MM.1S (cell line): ENCODE data around the gene ASPN.

Experiments
- DNase-seq: peaks from one replicate; pipeline ENCODE4 v3.0.0-alpha.2; 2015
- H2AFZ ChIP-seq: fragments of 300-600 bp; sonication (generic); 2 replicates; pipeline ENCODE4 v1.6.0; 2016; ENCODE audit warnings: antibody characterized with exemption, low read length
- H3F3A ChIP-seq: fragments of 300-600 bp; sonication (generic); 2 replicates; pipeline ENCODE4 v1.6.1; 2016; ENCODE audit warnings: mild to moderate bottlenecking, antibody characterized with exemption, low read length, moderate library complexity, mixed read lengths; ENCODE audit not compliant: insufficient read depth
- H3K27ac ChIP-seq: fragments of 300-600 bp; sonication (generic); 2 replicates; pipeline ENCODE4 v1.5.1; 2016; ENCODE audit warnings: mild to moderate bottlenecking, low read length
- H3K27me3 ChIP-seq: fragments of 300-600 bp; sonication (generic); replicated peaks from 2 replicates; pipeline ENCODE4 v1.6.0; 2016; ENCODE audit warnings: low read length; ENCODE audit not compliant: insufficient read depth
- H3K36me3 ChIP-seq: fragments of 300-600 bp; sonication (generic); replicated peaks from 2 replicates; pipeline ENCODE4 v1.6.1; 2016; ENCODE audit warnings: mild to moderate bottlenecking, low read length, mixed read lengths; ENCODE audit not compliant: insufficient read depth
- H3K4me1 ChIP-seq: fragments of 300-600 bp; sonication (generic); 2 replicates; pipeline ENCODE4 v1.6.1; 2016; ENCODE audit warnings: low read length, mixed read lengths
- H3K4me2 ChIP-seq: fragments of 300-600 bp; sonication (generic); 2 replicates; pipeline ENCODE4 v1.6.0; 2016; ENCODE audit warnings: low read depth, low read length
- H3K4me3 ChIP-seq: fragments of 300-600 bp; sonication (generic); 2 replicates; pipeline ENCODE4 v1.5.1; 2016; ENCODE audit warnings: low read length, mixed read lengths
- H3K79me2 ChIP-seq: fragments of 300-600 bp; sonication (generic); 2 replicates; pipeline ENCODE4 v1.6.1; 2016; ENCODE audit warnings: mixed run types, low read length, mixed read lengths
- H3K9ac ChIP-seq: fragments of 300-600 bp; sonication (generic); 2 replicates; pipeline ENCODE4 v1.6.1; 2016; ENCODE audit warnings: low read length, mixed read lengths
- H3K9me2 ChIP-seq: fragments of 300-600 bp; sonication (generic); replicated peaks from 2 replicates; pipeline ENCODE4 v1.6.1; 2016; ENCODE audit warnings: mild to moderate bottlenecking, low read length, mixed read lengths; ENCODE audit not compliant: insufficient read depth
- H3K9me3 ChIP-seq: fragments of 300-600 bp; sonication (generic); replicated peaks from 2 replicates; pipeline ENCODE4 v1.6.1; 2016; ENCODE audit warnings: mild to moderate bottlenecking, low read length, mixed read lengths; ENCODE audit not compliant: insufficient read depth
- H4K20me1 ChIP-seq: fragments of 300-600 bp; sonication (generic); 2 replicates; pipeline ENCODE4 v1.6.1; 2016; ENCODE audit warnings: mild to moderate bottlenecking, low read length, moderate library complexity, mixed read lengths; ENCODE audit not compliant: insufficient read depth
- CTCF ChIP-seq: fragments of 300-600 bp; sonication (generic); IDR thresholded peaks from 2 replicates; pipeline ENCODE4 v1.5.1; 2016; ENCODE audit warnings: antibody characterized with exemption, low read length, mixed read lengths
- EZH2 ChIP-seq: fragments of 300-600 bp; sonication (generic); optimal IDR thresholded peaks from 2 replicates; pipeline ENCODE3; 2017; ENCODE audit warnings: low read depth, mild to moderate bottlenecking, antibody characterized with exemption, low read length, mixed read lengths
- EZH2phosphoT487 ChIP-seq: fragments of 300-600 bp; sonication (generic); IDR thresholded peaks from 2 replicates; pipeline ENCODE4 v1.6.1; 2018; ENCODE audit warnings: antibody characterized with exemption, low read length

Gene ASPN

GRCh38 chr9:92518199-92518598 lies 35.9 kb upstream of the ASPN start:
- Histone ChIP-seq H3K9ac (no peak overlapping the region), H2AFZ (no peak overlapping the region), H3K27me3 (no peaks in the 10 kb centered on the region), H3F3A (no peaks in the 10 kb centered on the region), H3K9me3 (no peaks in the 10 kb centered on the region), H3K4me3 (no peak overlapping the region), H3K9me2 (no peaks in the 10 kb centered on the region), H3K36me3 (no peaks in the 10 kb centered on the region), H3K4me2 (no peak overlapping the region), H3K27ac (no peak overlapping the region), H4K20me1 (no peaks in the 10 kb centered on the region), H3K79me2 (no peaks in the 10 kb centered on the region), H3K4me1 (no peaks in the 10 kb centered on the region)
- no peak for TF ChIP-seq EZH2phosphoT487
- no peak for TF ChIP-seq CTCF
- TF ChIP-seq EZH2, result no peak
- no peak for DNase-seq

GRCh38 chr9:92517046-92517445 lies 34.7 kb upstream of the ASPN start:
- H3K9me2 ChIP-seq, result no peaks in the 10 kb centered on the region
- DNase-seq, result no peak
- no peaks in the 10 kb centered on the region for H3F3A ChIP-seq
- no peaks in the 10 kb centered on the region for H3K79me2 ChIP-seq
- no peaks in the 10 kb centered on the region for H4K20me1 ChIP-seq
- H3K27me3 ChIP-seq, result no peaks in the 10 kb centered on the region
- TF ChIP-seq EZH2phosphoT487 (no peak), CTCF (no peak), EZH2 (no peak)
- no peak overlapping the region for H3K4me2 ChIP-seq
- H3K9me3 ChIP-seq, result no peaks in the 10 kb centered on the region
- H3K9ac ChIP-seq, result no peak overlapping the region
- no peak overlapping the region for H2AFZ ChIP-seq
- no peak overlapping the region for H3K4me3 ChIP-seq
- H3K4me1 ChIP-seq, result 0 out of 2 replicates have a peak, but pooled peaks cover 2% of the 10 kb centered on the region
- no peak overlapping the region for H3K27ac ChIP-seq
- H3K36me3 ChIP-seq, result no peaks in the 10 kb centered on the region

DNA sequence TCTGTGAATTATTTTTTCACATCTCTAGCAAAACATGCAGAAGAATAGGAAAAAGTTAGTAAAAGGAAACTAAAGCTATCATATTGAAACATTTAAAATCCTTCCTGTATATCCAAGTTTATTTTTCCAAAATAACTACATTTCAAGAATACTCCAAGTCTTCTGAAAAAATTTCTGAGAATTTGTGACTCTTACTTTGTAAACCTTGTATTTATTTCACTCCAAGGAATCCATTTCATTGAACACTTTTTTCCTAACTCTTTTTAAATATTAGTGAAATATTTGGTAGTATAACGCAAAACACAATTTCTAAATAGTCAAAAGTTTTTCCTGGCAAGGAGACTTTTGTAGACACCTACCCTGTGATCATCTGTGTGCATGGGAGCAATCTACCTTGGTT lies 34.2 kb upstream of the ASPN start:
- H3K4me2 ChIP-seq, result no peak overlapping the region
- H3K4me3 ChIP-seq, result no peak overlapping the region
- TF ChIP-seq CTCF (no peak), EZH2 (no peak), EZH2phosphoT487 (no peak)
- no peaks in the 10 kb centered on the region for H3K9me2 ChIP-seq
- H3F3A ChIP-seq, result no peaks in the 10 kb centered on the region
- no peaks in the 10 kb centered on the region for H3K9me3 ChIP-seq
- H3K36me3 ChIP-seq, result no peaks in the 10 kb centered on the region
- no peak for DNase-seq
- H3K27ac ChIP-seq, result no peak overlapping the region
- H3K9ac ChIP-seq, result no peak overlapping the region
- 0 out of 2 replicates have a peak, but pooled peaks cover 2% of the 10 kb centered on the region for H3K4me1 ChIP-seq
- no peaks in the 10 kb centered on the region for H3K79me2 ChIP-seq
- no peaks in the 10 kb centered on the region for H3K27me3 ChIP-seq
- no peak overlapping the region for H2AFZ ChIP-seq
- H4K20me1 ChIP-seq, result no peaks in the 10 kb centered on the region
